GM12891 (cell line): ENCODE results near the gene LARP6.

Experiments used
- PAX5 ChIP-seq: IDR thresholded peaks from 2 replicates; pipeline ENCODE4 v1.6.1; 2011; ENCODE audit warnings: low read length, moderate library complexity, mild to moderate bottlenecking; ENCODE audit not compliant: insufficient read depth, severe bottlenecking
- POLR2A ChIP-seq: IDR thresholded peaks from 2 replicates; pipeline ENCODE4 v1.6.1; 2011; ENCODE audit warnings: low read depth, low read length, control low read depth
- POLR2AphosphoS5 ChIP-seq: IDR thresholded peaks from 2 replicates; pipeline ENCODE4 v1.6.1; 2011; ENCODE audit warnings: low read depth, low read length, control low read depth
- POU2F2 ChIP-seq: IDR thresholded peaks from 2 replicates; pipeline ENCODE4 v1.6.1; 2011; ENCODE audit warnings: low read depth, mild to moderate bottlenecking, control low read depth, low read length, moderate library complexity
- SPI1 ChIP-seq: IDR thresholded peaks from 2 replicates; pipeline ENCODE4 v1.6.1; 2011; ENCODE audit warnings: low read depth, low read length, control low read depth
- TAF1 ChIP-seq: IDR thresholded peaks from 2 replicates; pipeline ENCODE4 v1.6.1; 2011; ENCODE audit warnings: low read depth, low read length, control low read depth

DNA sequence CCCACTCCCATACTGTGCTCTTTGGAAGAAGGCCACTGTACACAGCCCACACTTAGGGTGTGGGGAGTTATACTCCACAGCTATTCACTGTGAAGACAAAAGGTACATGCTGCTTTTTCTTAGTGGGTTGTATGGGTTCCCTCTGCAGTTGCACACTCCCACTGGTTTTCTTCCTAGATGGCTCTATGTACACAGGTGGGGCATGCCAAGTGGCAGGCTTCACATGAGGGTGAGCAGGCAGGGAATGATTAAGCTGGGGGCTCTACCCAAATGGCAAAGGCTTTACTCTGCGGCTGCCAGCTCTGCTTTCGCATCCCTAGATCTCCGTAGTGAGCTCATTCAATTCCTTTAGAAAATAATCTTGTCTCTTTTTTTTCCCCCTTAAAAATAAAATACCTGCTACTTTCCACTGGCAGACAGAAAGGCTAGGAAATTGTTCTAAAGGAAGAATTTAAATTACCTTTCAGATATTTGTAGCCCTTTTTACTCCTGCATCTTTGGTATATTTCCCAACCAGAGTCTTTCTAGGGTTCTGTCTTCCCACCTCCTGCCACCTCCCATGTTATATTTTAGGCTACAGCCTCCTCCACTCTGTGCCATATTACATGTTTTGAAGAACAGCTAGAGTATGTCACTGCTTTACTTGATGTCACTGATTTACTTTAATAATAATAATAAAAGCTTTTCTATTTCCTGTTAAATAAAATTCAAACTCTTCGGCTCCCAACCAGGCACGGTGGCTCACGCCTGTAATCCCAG, 8.2 kb downstream of the LARP6 start:
- TF ChIP-seq POLR2AphosphoS5 = no peak
- no peak for TF ChIP-seq PAX5
- TF ChIP-seq SPI1 = no peak
- no peak for TF ChIP-seq POLR2A
- TF ChIP-seq TAF1 = no peak
- no peak for TF ChIP-seq POU2F2
